Endothelial cell of umbilical vein (primary cell): ENCODE measurements around the gene TECRL. TPM values are rescaled to one million over a fixed set of nuclear protein-coding genes. Genes with fewer than 3 reads are reported as not detected.

Source experiments
- BruUV-seq: library from RNA; stranded (reverse); fragments of 400-500 nt; replicated peaks from 2 replicates; lab custom pipeline; 2021; lab: Mats Ljungman, UMichigan
- CTCF ChIA-PET: fragments of 300-600, 350-600 bp; sonication (Branson Sonifier 250); formaldehyde crosslinking; loops from one replicate; lab custom pipeline; 2021; ENCODE audit warnings: antibody characterized with exemption, inconsistent platforms; lab: Charles Lee
- POLR2A ChIA-PET: fragments of 300-600, 350-600 bp; sonication (Branson Sonifier 250); formaldehyde crosslinking; loops from one replicate; lab custom pipeline; 2021; ENCODE audit warnings: antibody characterized with exemption, inconsistent platforms; lab: Charles Lee
- DNase-seq: peaks from one replicate; pipeline ENCODE4 v3.0.0-alpha.2; 2011; ENCODE audit warnings: low read depth, low spot score
- FAIRE-seq: peaks from 2 replicates; lab custom pipeline; 2011; peaks lifted over from hg19 to GRCh38; lab: Jason Lieb, UNC
- H2AFZ ChIP-seq: 2 replicates; pipeline ENCODE4 v1.6.0; 2012; ENCODE audit warnings: low read depth, low read length, control low read depth, inconsistent platforms
- H3K27ac ChIP-seq: 2 replicates; pipeline ENCODE4 v1.5.1; 2011; ENCODE audit warnings: low read depth, mild to moderate bottlenecking, control low read depth, low read length, moderate library complexity; ENCODE audit not compliant: insufficient read depth
- H3K27me3 ChIP-seq, 2 experiments: 2 replicates each; pipeline versions ENCODE4 v1.6.0 to v1.6.1; 2011; ENCODE audit warnings: low read length in 2 of 2, mixed read lengths in 1 of 2; ENCODE audit not compliant: control insufficient read depth in 2 of 2, insufficient read depth in 2 of 2
- H3K36me3 ChIP-seq, 2 experiments: 2 replicates in 1 of 2; 3 replicates in 1 of 2; pipeline ENCODE4 v1.5.1; 2011; ENCODE audit warnings: low read length in 2 of 2, mild to moderate bottlenecking in 1 of 2, moderate library complexity in 1 of 2; ENCODE audit not compliant: control insufficient read depth in 2 of 2, insufficient read depth in 2 of 2; ENCODE audit errors: extremely low read depth in 1 of 2
- H3K4me1 ChIP-seq: 3 replicates; pipeline ENCODE4 v1.5.1; 2011; ENCODE audit warnings: mild to moderate bottlenecking, low read length; ENCODE audit not compliant: control insufficient read depth, insufficient read depth; ENCODE audit errors: extremely low read depth
- H3K4me2 ChIP-seq: 2 replicates; pipeline ENCODE4 v1.6.1; 2011; ENCODE audit warnings: low read length, control low read depth, mixed read lengths; ENCODE audit not compliant: insufficient read depth
- H3K4me3 ChIP-seq, 3 experiments: fragments of 200-600 bp in 1 of 3; sonication (generic), shearing (Covaris generic) in 1 of 3; replicated peaks in 1 of 3; 2 replicates each; pipeline ENCODE4 v1.5.1; 2011 to 2016; ENCODE audit warnings: control low read depth in 3 of 3, low read length in 3 of 3, mild to moderate bottlenecking in 2 of 3, inconsistent platforms in 1 of 3, low read depth in 1 of 3, moderate library complexity in 1 of 3; ENCODE audit not compliant: insufficient read depth in 1 of 3
- H3K79me2 ChIP-seq: 2 replicates; pipeline ENCODE4 v1.6.0; 2012; ENCODE audit warnings: low read length, inconsistent platforms; ENCODE audit not compliant: control insufficient read depth, insufficient read depth
- H3K9ac ChIP-seq: replicated peaks from 2 replicates; pipeline ENCODE3; 2011; ENCODE audit warnings: low read length, control low read depth; ENCODE audit not compliant: insufficient read depth; ENCODE audit errors: extremely low read depth
- H3K9me1 ChIP-seq: replicated peaks from 3 replicates; pipeline ENCODE4 v1.6.0; 2011; ENCODE audit warnings: mild to moderate bottlenecking, low read length; ENCODE audit not compliant: control insufficient read depth, insufficient read depth; ENCODE audit errors: extremely low read depth
- H3K9me3 ChIP-seq: replicated peaks from 2 replicates; pipeline ENCODE4 v1.5.1; 2012; ENCODE audit warnings: low read length, inconsistent platforms; ENCODE audit not compliant: control insufficient read depth, insufficient read depth
- H4K20me1 ChIP-seq: replicated peaks from 2 replicates; pipeline ENCODE3; 2011; ENCODE audit warnings: mild to moderate bottlenecking, low read length; ENCODE audit not compliant: control insufficient read depth, insufficient read depth; ENCODE audit errors: extremely low read depth
- EZH2 ChIP-seq: IDR thresholded peaks from 2 replicates; pipeline ENCODE4 v1.6.1; 2012; ENCODE audit warnings: borderline replicate concordance, low read depth, mild to moderate bottlenecking, moderate library complexity, low read length, inconsistent platforms; ENCODE audit not compliant: severe bottlenecking
- FOS ChIP-seq: IDR thresholded peaks from 2 replicates; pipeline ENCODE4 v1.6.1; 2011; ENCODE audit warnings: mild to moderate bottlenecking, low read length, moderate library complexity, borderline replicate concordance; ENCODE audit not compliant: insufficient read depth
- GATA2 ChIP-seq: IDR thresholded peaks from 2 replicates; pipeline ENCODE4 v1.7.0; 2011; ENCODE audit warnings: low read depth, mild to moderate bottlenecking, moderate library complexity, mixed read lengths, low read length; ENCODE audit not compliant: insufficient read length, insufficient read depth
- JUN ChIP-seq: IDR thresholded peaks from 2 replicates; pipeline ENCODE4 v1.6.1; 2011; ENCODE audit warnings: borderline replicate concordance, low read depth; ENCODE audit not compliant: insufficient read length, insufficient read depth
- MYC ChIP-seq: IDR thresholded peaks from one replicate; pipeline ENCODE4 v1.6.1; 2011; ENCODE audit warnings: mild to moderate bottlenecking, low read depth, low read length
- POLR2A ChIP-seq: IDR thresholded peaks from 2 replicates; pipeline ENCODE4 v1.6.1; 2012; ENCODE audit warnings: low read depth, mild to moderate bottlenecking, control low read depth, low read length
- POLR2AphosphoS5 ChIP-seq: IDR thresholded peaks from 2 replicates; pipeline ENCODE4 v1.6.1; 2012; ENCODE audit warnings: low read depth, mild to moderate bottlenecking, control low read depth, low read length, moderate library complexity; ENCODE audit not compliant: insufficient read depth
- dilution Hi-C: fragments of 300-500 bp; cut with MboI; formaldehyde crosslinking; loops from one replicate; pipeline ENCODE4 v1.15.0; 2019; ENCODE audit warnings: low sequenced_read_pairs; ENCODE audit not compliant: extremely low pct_ligation_motif_present
- intact Hi-C: fragments of 100-400 bp; cut with micrococcal nuclease; formaldehyde crosslinking; loops from one replicate; pipeline ENCODE4 v1.10.0; 2022
- polyA plus RNA-seq, 4 experiments: library from polyadenylated mRNA; depleted of rRNA in 3 of 4; stranded (reverse) in 3 of 4; unstranded in 1 of 4; fragments of >200 nt; gene quantifications; 2 replicates each; pipeline versions ENCODE4 v1.2.1 to v1.2.3, GENCODE V29; 2011 to 2012; ENCODE audit warnings: missing spikeins in 1 of 4
- total RNA-seq: library from RNA; stranded (reverse); gene quantifications from 2 replicates; pipeline ENCODE4 v1.2.3, GENCODE V29; 2021
- TF ChIP-seq, protein P1 (sequence below): IDR thresholded peaks from 2 replicates; pipeline ENCODE4 v1.6.1; 2011; ENCODE audit not compliant: insufficient read depth, insufficient read length
- TF ChIP-seq, protein P2 (sequence below), 2 donors: IDR thresholded peaks; 1 replicate in 1 of 2; 2 replicates in 1 of 2; pipeline ENCODE4 v1.5.1; 2011; ENCODE audit warnings: low read length in 2 of 2, mild to moderate bottlenecking in 2 of 2, moderate library complexity in 2 of 2, control low read depth in 1 of 2, inconsistent platforms in 1 of 2, low read depth in 1 of 2; ENCODE audit not compliant: insufficient read depth in 1 of 2; ENCODE audit errors: extremely low read depth in 1 of 2

TECRL gene
- total and polyA plus RNA-seq, 2 donors (not counting 3 experiments of a cell fraction or from before 2014, with no cell fraction given), result not detected

DNA sequence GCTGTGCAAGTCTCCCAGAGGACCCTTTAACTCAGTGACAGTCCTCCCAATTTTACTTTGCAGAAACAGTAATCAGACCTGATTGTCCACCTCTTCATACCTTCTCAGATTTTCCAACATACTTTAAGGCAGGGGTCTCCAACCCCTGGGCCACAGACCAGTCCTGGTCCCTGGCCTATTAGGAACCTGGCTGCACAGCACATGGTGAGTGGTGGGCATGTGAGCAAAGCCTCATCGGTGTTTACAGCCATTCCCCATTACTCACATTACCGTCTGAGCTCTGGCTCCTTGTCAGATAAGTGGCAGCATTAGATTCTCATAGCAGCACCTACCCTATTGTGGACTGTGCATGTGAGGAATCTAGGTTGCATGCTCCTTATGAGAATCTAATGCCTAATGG lies 74.3 kb downstream of the TECRL start:
- Histone ChIP-seq H3K4me1 (no peaks in the 10 kb centered on the region), H3K36me3 (no peaks in the 10 kb centered on the region), H3K4me2 (no peak overlapping the region), H3K27ac (no peak overlapping the region), H3K27me3 (no peaks in the 10 kb centered on the region), H3K4me3 (no peak overlapping the region), H3K9me1 (no peaks in the 10 kb centered on the region), H3K9me3 (no peaks in the 10 kb centered on the region), H4K20me1 (no peaks in the 10 kb centered on the region), H3K79me2 (no peaks in the 10 kb centered on the region), H2AFZ (no peak overlapping the region), H3K9ac (no peak overlapping the region)
- ChIA-PET CTCF (no interaction called here), POLR2A (no interaction called here)
- dilution Hi-C loops, result no loop called here
- DNase-seq (no peak), FAIRE-seq (no peak)
- no peak for TF ChIP-seq JUN
- TF ChIP-seq EZH2, result no peak
- TF ChIP-seq POLR2A, result no peak
- TF ChIP-seq MYC, result no peak
- TF ChIP-seq, protein P1, sequence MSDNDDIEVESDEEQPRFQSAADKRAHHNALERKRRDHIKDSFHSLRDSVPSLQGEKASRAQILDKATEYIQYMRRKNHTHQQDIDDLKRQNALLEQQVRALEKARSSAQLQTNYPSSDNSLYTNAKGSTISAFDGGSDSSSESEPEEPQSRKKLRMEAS, result no peak
- TF ChIP-seq POLR2AphosphoS5, result no peak
- no peak for TF ChIP-seq FOS
- TF ChIP-seq GATA2, result no peak
- TF ChIP-seq, protein P2, sequence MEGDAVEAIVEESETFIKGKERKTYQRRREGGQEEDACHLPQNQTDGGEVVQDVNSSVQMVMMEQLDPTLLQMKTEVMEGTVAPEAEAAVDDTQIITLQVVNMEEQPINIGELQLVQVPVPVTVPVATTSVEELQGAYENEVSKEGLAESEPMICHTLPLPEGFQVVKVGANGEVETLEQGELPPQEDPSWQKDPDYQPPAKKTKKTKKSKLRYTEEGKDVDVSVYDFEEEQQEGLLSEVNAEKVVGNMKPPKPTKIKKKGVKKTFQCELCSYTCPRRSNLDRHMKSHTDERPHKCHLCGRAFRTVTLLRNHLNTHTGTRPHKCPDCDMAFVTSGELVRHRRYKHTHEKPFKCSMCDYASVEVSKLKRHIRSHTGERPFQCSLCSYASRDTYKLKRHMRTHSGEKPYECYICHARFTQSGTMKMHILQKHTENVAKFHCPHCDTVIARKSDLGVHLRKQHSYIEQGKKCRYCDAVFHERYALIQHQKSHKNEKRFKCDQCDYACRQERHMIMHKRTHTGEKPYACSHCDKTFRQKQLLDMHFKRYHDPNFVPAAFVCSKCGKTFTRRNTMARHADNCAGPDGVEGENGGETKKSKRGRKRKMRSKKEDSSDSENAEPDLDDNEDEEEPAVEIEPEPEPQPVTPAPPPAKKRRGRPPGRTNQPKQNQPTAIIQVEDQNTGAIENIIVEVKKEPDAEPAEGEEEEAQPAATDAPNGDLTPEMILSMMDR (IDR thresholded peaks at IDR 0.05; ENCODE audit: extremely low read depth in 1 of 2, insufficient read depth in 1 of 2, low read depth in 1 of 2, low read length in 2 of 2), result no peak
- BruUV-seq, result no TSS peak
- intact Hi-C loops, result no loop called here
